Measurements from ENCODE around the gene TOR1B.

- no peak for TF ChIP-seq CTCF (conservative IDR thresholded peaks at IDR 0.05; ENCODE audit: low read depth, low read length)
- no peak for TF ChIP-seq POLR2A (IDR thresholded peaks at IDR 0.05; ENCODE audit: low read depth, low read length)
- no peak for TF ChIP-seq USF2 (IDR thresholded peaks at IDR 0.05; ENCODE audit: low read depth, low read length)
- TF ChIP-seq ELK1 (IDR thresholded peaks at IDR 0.05; ENCODE audit: borderline replicate concordance, low read depth, low read length) = no peak
- no peak for TF ChIP-seq FOS (IDR thresholded peaks at IDR 0.05; ENCODE audit: low read depth, low read length)
- TF ChIP-seq RAD21 (IDR thresholded peaks at IDR 0.05; ENCODE audit: low read length) = no peak
- no peak for TF ChIP-seq RFX5 (IDR thresholded peaks at IDR 0.05; ENCODE audit: low read depth, low read length)
- no peak for TF ChIP-seq BHLHE40 (IDR thresholded peaks at IDR 0.05; ENCODE audit: low read depth, low read length)
- TF ChIP-seq SMC3 (IDR thresholded peaks at IDR 0.05; ENCODE audit: low read depth, low read length) = no peak
- TF ChIP-seq CHD1 (IDR thresholded peaks at IDR 0.05; ENCODE audit: low read depth, low read length) = no peak
- no peak for TF ChIP-seq CEBPB (IDR thresholded peaks at IDR 0.05; ENCODE audit: low read depth, low read length)
- TF ChIP-seq RCOR1 (IDR thresholded peaks at IDR 0.05; ENCODE audit: insufficient replicate concordance, low read length) = no peak
- no peak for TF ChIP-seq MAZ (IDR thresholded peaks at IDR 0.05; ENCODE audit: borderline replicate concordance, low read depth, low read length)
Observed at GRCh38 chr9:129812385-129812784, 9.4 kb downstream of the TOR1B start.

All from IMR-90 (cell line).